KBM-7 (cell line): Measurements from ENCODE around the gene PLXNA4.

Source experiments
- DNase-seq: peaks from one replicate; pipeline ENCODE4 v3.0.0-alpha.2; 2015
- in situ Hi-C: fragments of 300-500 bp; cut with MboI; formaldehyde crosslinking; loops from 2 replicates; pipeline ENCODE4 v1.14.3; 2020; ENCODE audit warnings: low sequenced_read_pairs, low pct_unique_long_range_greater_than_20kb, mixed read lengths

PLXNA4 gene

GRCh38 chr7:132569884-132570614 is 6.2 kb downstream of the PLXNA4 start:
- DNase-seq, result peak; percentile 45
- in situ Hi-C loops, result no loop called here

GRCh38 chr7:132568962-132569361 is 7.3 kb downstream of the PLXNA4 start:
- in situ Hi-C loops, result no loop called here
- DNase-seq, result no peak

- DNase-seq, result no peak
- in situ Hi-C loops, result no loop called here
These were observed 10.4 kb downstream of the PLXNA4 start for GRCh38 chr7:132565885-132566284.

- DNase-seq, result no peak
- in situ Hi-C loops, result no loop called here
These were observed 10.8 kb downstream of the PLXNA4 start for GRCh38 chr7:132565441-132565840.

GRCh38 chr7:132564849-132565248 is 11.4 kb downstream of the PLXNA4 start:
- in situ Hi-C loops, result no loop called here
- no peak for DNase-seq

GRCh38 chr7:132564090-132564489 is 12.2 kb downstream of the PLXNA4 start:
- DNase-seq, result no peak
- in situ Hi-C loops, result no loop called here

- in situ Hi-C loops, result no loop called here
- DNase-seq, result no peak
These were observed 13.6 kb downstream of the PLXNA4 start for GRCh38 chr7:132562690-132563089.

GRCh38 chr7:132561763-132562162 is 14.5 kb downstream of the PLXNA4 start:
- in situ Hi-C loops, result no loop called here
- no peak for DNase-seq

- in situ Hi-C loops, result no loop called here
- no peak for DNase-seq
These were observed 15.3 kb downstream of the PLXNA4 start for GRCh38 chr7:132560825-132561529.

- in situ Hi-C loops, result no loop called here
These were observed 16.2 kb downstream of the PLXNA4 start for GRCh38 chr7:132560105-132560504.

GRCh38 chr7:132558815-132559214 is 17.5 kb downstream of the PLXNA4 start:
- in situ Hi-C loops, result no loop called here
- no peak for DNase-seq

More at GRCh38 chr7:132560105-132560504, 16.2 kb downstream of the PLXNA4 start:
- no peak for DNase-seq

GRCh38 chr7:132557489-132558044 is 18.7 kb downstream of the PLXNA4 start:
- peak; percentile 51 for DNase-seq
- in situ Hi-C loops, result no loop called here

- in situ Hi-C loops, result no loop called here
- DNase-seq, result no peak
These were observed 21.8 kb downstream of the PLXNA4 start for GRCh38 chr7:132554446-132554845.

GRCh38 chr7:132553031-132553430 is 23.2 kb downstream of the PLXNA4 start:
- no peak for DNase-seq
- in situ Hi-C loops, result no loop called here

GRCh38 chr7:132551886-132552285 is 24.4 kb downstream of the PLXNA4 start:
- no peak for DNase-seq
- in situ Hi-C loops, result no loop called here

GRCh38 chr7:132551439-132551838 is 24.8 kb downstream of the PLXNA4 start:
- DNase-seq, result no peak
- in situ Hi-C loops, result no loop called here

GRCh38 chr7:132548489-132549078 is 27.7 kb downstream of the PLXNA4 start:
- in situ Hi-C loops, result no loop called here
- no peak for DNase-seq

- DNase-seq, result no peak
- in situ Hi-C loops, result no loop called here
These were observed 28.4 kb downstream of the PLXNA4 start for GRCh38 chr7:132547821-132548220.

GRCh38 chr7:132546366-132547127 is 29.7 kb downstream of the PLXNA4 start:
- in situ Hi-C loops, result no loop called here
- DNase-seq, result no peak
